BJ (cell line): ENCODE data around the gene HMOX2. TPM values are rescaled to one million over a fixed set of nuclear protein-coding genes. Genes with fewer than 3 reads are reported as not detected.

Source experiments
- CTCF ChIA-PET: fragments of 350-600 bp; formaldehyde crosslinking; extraction: SDS; loops from one replicate; lab custom pipeline; 2021; ENCODE audit warnings: antibody characterized with exemption, inconsistent platforms; lab: Yijun Ruan, JAX
- POLR2A ChIA-PET: fragments of 300-600 bp; sonication (Branson Sonifier 250); formaldehyde crosslinking; extraction: SDS; loops from one replicate; lab custom pipeline; 2021; ENCODE audit warnings: antibody characterized with exemption; lab: Charles Lee
- DNase-seq: peaks from one replicate; pipeline ENCODE4 v3.0.0-alpha.2; 2011; ENCODE audit warnings: low read depth
- H3K27me3 ChIP-seq: 2 replicates; pipeline ENCODE4 v1.6.0; 2011; ENCODE audit warnings: low read length; ENCODE audit not compliant: control insufficient read depth, insufficient read depth
- H3K36me3 ChIP-seq: 2 replicates; pipeline ENCODE4 v1.5.1; 2011; ENCODE audit warnings: low read length; ENCODE audit not compliant: control insufficient read depth, insufficient read depth
- H3K4me3 ChIP-seq: 2 replicates; pipeline ENCODE4 v1.5.1; 2011; ENCODE audit warnings: low read depth, mild to moderate bottlenecking, control low read depth, low read length
- polyA plus RNA-seq: library from polyadenylated mRNA; depleted of rRNA; stranded (reverse); fragments of >200 nt; gene quantifications from 2 replicates; pipeline ENCODE4 v1.2.3, GENCODE V29; 2011
- TF ChIP-seq, protein P1 (sequence below): IDR thresholded peaks from 2 replicates; pipeline ENCODE4 v1.5.1; 2011; ENCODE audit warnings: low read depth, mild to moderate bottlenecking, control low read depth, inconsistent platforms, low read length, moderate library complexity; ENCODE audit not compliant: insufficient read depth

HMOX2 gene
- polyA plus RNA-seq, 1 experiment, result 59.5 TPM

DNA sequence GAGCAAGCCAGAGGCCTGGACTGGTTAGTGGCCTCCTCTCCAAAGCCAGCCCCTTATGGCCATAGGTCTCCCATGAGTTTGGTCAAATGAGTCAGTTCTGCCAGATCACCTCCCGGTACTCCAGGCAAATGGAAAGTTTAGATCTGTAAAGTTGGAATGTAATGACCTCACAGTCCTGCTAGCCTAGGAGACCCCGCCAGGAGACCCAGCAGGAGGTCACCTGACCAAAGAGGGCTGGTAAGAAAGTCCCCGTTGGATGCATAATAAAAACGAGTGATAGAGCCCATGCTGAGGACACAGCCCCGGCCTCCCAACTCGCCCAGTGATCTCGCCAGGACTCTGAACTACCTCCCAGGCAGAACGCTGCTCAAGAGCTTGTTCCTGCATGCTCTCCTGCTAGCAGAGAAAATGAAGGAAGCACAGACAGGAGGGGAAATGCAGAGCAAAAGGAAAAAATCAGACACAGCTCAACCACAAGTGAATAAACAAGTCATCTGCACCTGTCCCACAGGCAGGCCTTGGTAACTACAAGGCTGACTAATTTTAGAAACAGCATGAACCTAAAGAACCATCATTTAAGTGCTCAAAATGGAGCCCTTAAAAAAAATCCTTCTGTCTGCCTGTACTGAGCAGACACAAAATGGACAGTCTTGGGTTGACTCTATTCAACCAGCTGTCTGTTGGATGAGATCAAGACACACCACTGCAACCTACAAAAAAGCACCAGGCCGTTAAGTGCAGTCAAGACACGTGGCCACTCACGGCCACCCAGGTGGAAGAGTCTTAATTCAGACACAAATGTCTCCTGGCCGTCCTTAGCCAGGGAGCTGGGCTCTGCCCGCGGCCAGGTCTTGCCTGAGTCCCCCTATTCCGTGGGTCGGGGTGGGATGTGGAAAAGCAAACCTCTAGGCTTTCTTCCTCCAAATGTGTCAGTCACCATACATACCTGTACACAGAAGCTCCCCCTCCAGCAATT lies 53.2 kb downstream of the HMOX2 start:
- ChIA-PET POLR2A (no interaction called here), CTCF (interaction anchor here (1.3 kb wide), 1 partner anchor 8 kb away, joined by 3 read pairs; no protein-coding TSS in a partner anchor)
- DNase-seq, result no peak
- TF ChIP-seq, protein P1, sequence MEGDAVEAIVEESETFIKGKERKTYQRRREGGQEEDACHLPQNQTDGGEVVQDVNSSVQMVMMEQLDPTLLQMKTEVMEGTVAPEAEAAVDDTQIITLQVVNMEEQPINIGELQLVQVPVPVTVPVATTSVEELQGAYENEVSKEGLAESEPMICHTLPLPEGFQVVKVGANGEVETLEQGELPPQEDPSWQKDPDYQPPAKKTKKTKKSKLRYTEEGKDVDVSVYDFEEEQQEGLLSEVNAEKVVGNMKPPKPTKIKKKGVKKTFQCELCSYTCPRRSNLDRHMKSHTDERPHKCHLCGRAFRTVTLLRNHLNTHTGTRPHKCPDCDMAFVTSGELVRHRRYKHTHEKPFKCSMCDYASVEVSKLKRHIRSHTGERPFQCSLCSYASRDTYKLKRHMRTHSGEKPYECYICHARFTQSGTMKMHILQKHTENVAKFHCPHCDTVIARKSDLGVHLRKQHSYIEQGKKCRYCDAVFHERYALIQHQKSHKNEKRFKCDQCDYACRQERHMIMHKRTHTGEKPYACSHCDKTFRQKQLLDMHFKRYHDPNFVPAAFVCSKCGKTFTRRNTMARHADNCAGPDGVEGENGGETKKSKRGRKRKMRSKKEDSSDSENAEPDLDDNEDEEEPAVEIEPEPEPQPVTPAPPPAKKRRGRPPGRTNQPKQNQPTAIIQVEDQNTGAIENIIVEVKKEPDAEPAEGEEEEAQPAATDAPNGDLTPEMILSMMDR, result no peak
- Histone ChIP-seq H3K27me3 (no peaks in the 10 kb centered on the region), H3K4me3 (no peak overlapping the region), H3K36me3 (no peaks in the 10 kb centered on the region)

- Histone ChIP-seq H3K36me3 (no peaks in the 10 kb centered on the region), H3K27me3 (no peaks in the 10 kb centered on the region), H3K4me3 (no peak overlapping the region)
- TF ChIP-seq, protein P1, result no peak
- no peak for DNase-seq
- CTCF ChIA-PET, result no interaction called here
- POLR2A ChIA-PET, result no interaction called here
These were observed 55.6 kb downstream of the HMOX2 start for GRCh38 chr16:4531811-4532210.

- Histone ChIP-seq H3K36me3 (no peaks in the 10 kb centered on the region), H3K4me3 (no peak overlapping the region), H3K27me3 (no peaks in the 10 kb centered on the region)
- POLR2A ChIA-PET, result no interaction called here
- no peak for DNase-seq
- CTCF ChIA-PET, result interaction anchor here (1.2 to 1.9 kb wide), 2 partner anchors 10 to 17 kb away, joined by 3 to 5 read pairs; no protein-coding TSS in a partner anchor
- TF ChIP-seq, protein P1, result no peak
These were observed 56.0 kb downstream of the HMOX2 start for GRCh38 chr16:4532238-4532637.

DNA sequence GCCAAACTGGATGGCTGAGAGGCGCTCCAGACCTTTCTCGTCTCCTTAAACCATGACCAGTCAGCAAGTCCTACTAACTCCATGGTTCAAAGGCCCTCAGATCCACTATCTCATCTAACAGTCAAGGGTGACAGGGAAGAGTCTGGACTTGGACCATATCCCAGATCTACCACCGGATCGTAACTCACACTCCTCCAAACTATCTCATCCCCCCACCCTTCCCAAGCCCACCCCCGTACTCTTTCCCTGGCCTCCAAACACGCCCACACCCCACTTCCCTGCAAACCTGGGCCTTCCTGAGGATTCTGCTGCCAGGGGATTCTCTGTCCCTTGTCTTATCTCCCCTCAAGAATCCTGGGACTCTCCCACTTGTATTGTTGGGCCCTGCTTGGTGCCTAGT lies 57.3 kb downstream of the HMOX2 start:
- Histone ChIP-seq H3K27me3 (no peaks in the 10 kb centered on the region), H3K4me3 (no peak overlapping the region), H3K36me3 (no peaks in the 10 kb centered on the region)
- ChIA-PET POLR2A (no interaction called here), CTCF (interaction anchor here (1.2 to 1.9 kb wide), 2 partner anchors 11 to 15 kb away, joined by 3 to 5 read pairs; no protein-coding TSS in a partner anchor)
- no peak for DNase-seq
- TF ChIP-seq, protein P1, result no peak

GRCh38 chr16:4534151-4534790 lies 58.1 kb downstream of the HMOX2 start:
- Histone ChIP-seq H3K4me3 (no peak overlapping the region), H3K36me3 (no peaks in the 10 kb centered on the region), H3K27me3 (no peaks in the 10 kb centered on the region)
- ChIA-PET CTCF (interaction anchor here (1.9 kb wide), 1 partner anchor 15 kb away, joined by 5 read pairs; no protein-coding TSS in a partner anchor), POLR2A (no interaction called here)
- no peak for DNase-seq
- TF ChIP-seq, protein P1, result no peak
